SK-N-SH treated with all-trans-retinoic acid at 6 μM for 48 hours (cell line): ENCODE measurements around the gene TAF12.
"Not testable (repeated sequence)": the region's sequence is repeated elsewhere in the genome, so short reads cannot be mapped to it uniquely, and the experiment has no call there.

Source experiments
- ATAC-seq: fragments of 200-7000 bp; cut with Tn5 transposase; 3 replicates; pipeline ENCODE4 v1.9.1; 2020; ENCODE audit warnings: mild to moderate bottlenecking, moderate library complexity
- ARNTL ChIP-seq: fragments of 450-650 bp; formaldehyde crosslinking; IDR thresholded peaks from 2 replicates; pipeline ENCODE4 v1.5.0; 2020; ENCODE audit warnings: low read depth, mild to moderate bottlenecking, moderate library complexity, borderline replicate concordance
- BACH2 ChIP-seq: fragments of 250-450 bp; sonication (Bioruptor Pico); IDR thresholded peaks from 2 replicates; pipeline ENCODE4 v1.9.0; 2021; ENCODE audit warnings: mild to moderate bottlenecking, borderline replicate concordance
- CSDC2 ChIP-seq: fragments of 250-450 bp; sonication (Bioruptor Pico); IDR thresholded peaks from 2 replicates; pipeline ENCODE4 v1.5.0; 2020; ENCODE audit warnings: mild to moderate bottlenecking, moderate library complexity
- ESRRG ChIP-seq: fragments of 250-450 bp; sonication (Bioruptor Pico); IDR thresholded peaks from 2 replicates; pipeline ENCODE4 v1.6.1; 2021; ENCODE audit warnings: mild to moderate bottlenecking
- GLIS3 ChIP-seq: fragments of 250-450 bp; sonication (Bioruptor Pico); IDR thresholded peaks from 2 replicates; pipeline ENCODE4 v1.5.0; 2020; ENCODE audit warnings: mild to moderate bottlenecking, moderate library complexity
- ISL1 ChIP-seq: fragments of 250-450 bp; sonication (Bioruptor Pico); IDR thresholded peaks from 2 replicates; pipeline ENCODE4 v2.1.2; 2022; ENCODE audit warnings: mild to moderate bottlenecking, moderate library complexity
- OSR1 ChIP-seq: fragments of 250-450 bp; sonication (Bioruptor Pico); IDR thresholded peaks from 2 replicates; pipeline ENCODE4 v1.8.0; 2022; ENCODE audit warnings: moderate library complexity, mild to moderate bottlenecking, inconsistent platforms
- PPARA ChIP-seq: fragments of 250-450 bp; sonication (Bioruptor Pico); IDR thresholded peaks from 2 replicates; pipeline ENCODE4 v1.5.0; 2020; ENCODE audit warnings: mild to moderate bottlenecking, borderline replicate concordance
- RARB ChIP-seq: fragments of 250-450 bp; sonication (Bioruptor Pico); IDR thresholded peaks from 2 replicates; pipeline ENCODE4 v1.8.0; 2021; ENCODE audit warnings: mild to moderate bottlenecking, moderate library complexity
- SNAI2 ChIP-seq: fragments of 250-450 bp; sonication (Bioruptor Pico); IDR thresholded peaks from 2 replicates; pipeline ENCODE4 v1.5.0; 2020; ENCODE audit warnings: mild to moderate bottlenecking, moderate library complexity
- TCF4 ChIP-seq: fragments of 250-450 bp; sonication (Bioruptor Pico); IDR thresholded peaks from 2 replicates; pipeline ENCODE4 v1.8.0; 2021; ENCODE audit warnings: mild to moderate bottlenecking, moderate library complexity, borderline replicate concordance
- TOX ChIP-seq: fragments of 250-450 bp; sonication (Bioruptor Pico); IDR thresholded peaks from 2 replicates; pipeline ENCODE4 v1.8.0; 2021; ENCODE audit warnings: mild to moderate bottlenecking, moderate library complexity, borderline replicate concordance
- ZC3H10 ChIP-seq: fragments of 250-450 bp; sonication (Bioruptor Pico); IDR thresholded peaks from 2 replicates; pipeline ENCODE4 v1.5.1; 2021; ENCODE audit warnings: mild to moderate bottlenecking, moderate library complexity
- ZFP3 ChIP-seq: fragments of 250-450 bp; sonication (Bioruptor Pico); IDR thresholded peaks from 2 replicates; pipeline ENCODE4 v1.5.0; 2020; ENCODE audit warnings: mild to moderate bottlenecking, moderate library complexity
- ZFP30 ChIP-seq: fragments of 450-650 bp; formaldehyde crosslinking; IDR thresholded peaks from 2 replicates; pipeline ENCODE4 v1.5.0; 2022; ENCODE audit warnings: mild to moderate bottlenecking, moderate library complexity
- ZNF565 ChIP-seq: fragments of 450-650 bp; formaldehyde crosslinking; conservative IDR thresholded peaks from 2 replicates; pipeline ENCODE4 v1.5.0; 2020; ENCODE audit warnings: low read depth, mild to moderate bottlenecking, moderate library complexity
- ZNF70 ChIP-seq: fragments of 450-650 bp; formaldehyde crosslinking; IDR thresholded peaks from 2 replicates; pipeline ENCODE4 v1.5.0; 2020; ENCODE audit warnings: mild to moderate bottlenecking, moderate library complexity
- ZNF8 ChIP-seq: fragments of 450-650 bp; formaldehyde crosslinking; IDR thresholded peaks from 2 replicates; pipeline ENCODE4 v1.5.0; 2020; ENCODE audit warnings: mild to moderate bottlenecking, moderate library complexity
- TF ChIP-seq, protein P1 (sequence below): fragments of 250-450 bp; sonication (Bioruptor Pico); IDR thresholded peaks from 2 replicates; pipeline ENCODE4 v1.5.1; 2020; ENCODE audit warnings: low read depth, mild to moderate bottlenecking, moderate library complexity
- TF ChIP-seq, protein P2 (sequence below): fragments of 250-450 bp; sonication (Bioruptor Pico); IDR thresholded peaks from 2 replicates; pipeline ENCODE4 v1.5.1; 2021; ENCODE audit warnings: mild to moderate bottlenecking, moderate library complexity
- TF ChIP-seq, protein P3 (sequence below): fragments of 250-450 bp; sonication (Bioruptor Pico); IDR thresholded peaks from 2 replicates; pipeline ENCODE4 v1.5.0; 2020; ENCODE audit warnings: mild to moderate bottlenecking, moderate library complexity
- TF ChIP-seq, protein P4 (sequence below): fragments of 250-450 bp; sonication (Bioruptor Pico); IDR thresholded peaks from 2 replicates; pipeline ENCODE4 v1.8.0; 2020; ENCODE audit warnings: mild to moderate bottlenecking, moderate library complexity, borderline replicate concordance

Gene TAF12

GRCh38 chr1:28680151-28680550, 37.3 kb upstream of the TAF12 start:
- ATAC-seq, result no peak
- TF ChIP-seq, protein P1, sequence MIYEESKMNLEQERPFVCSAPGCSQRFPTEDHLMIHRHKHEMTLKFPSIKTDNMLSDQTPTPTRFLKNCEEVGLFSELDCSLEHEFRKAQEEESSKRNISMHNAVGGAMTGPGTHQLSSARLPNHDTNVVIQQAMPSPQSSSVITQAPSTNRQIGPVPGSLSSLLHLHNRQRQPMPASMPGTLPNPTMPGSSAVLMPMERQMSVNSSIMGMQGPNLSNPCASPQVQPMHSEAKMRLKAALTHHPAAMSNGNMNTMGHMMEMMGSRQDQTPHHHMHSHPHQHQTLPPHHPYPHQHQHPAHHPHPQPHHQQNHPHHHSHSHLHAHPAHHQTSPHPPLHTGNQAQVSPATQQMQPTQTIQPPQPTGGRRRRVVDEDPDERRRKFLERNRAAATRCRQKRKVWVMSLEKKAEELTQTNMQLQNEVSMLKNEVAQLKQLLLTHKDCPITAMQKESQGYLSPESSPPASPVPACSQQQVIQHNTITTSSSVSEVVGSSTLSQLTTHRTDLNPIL (CRISPR knock-in tag), result no peak
- TF ChIP-seq SNAI2 (CRISPR knock-in tag) (no peak), ZNF565 (CRISPR knock-in tag) (no peak), ZFP3 (CRISPR knock-in tag) (no peak), OSR1 (CRISPR knock-in tag) (no peak), GLIS3 (no peak)

GRCh38 chr1:28675924-28676257, 33.0 kb upstream of the TAF12 start:
- ATAC-seq, result no peak
- TF ChIP-seq, protein P2, sequence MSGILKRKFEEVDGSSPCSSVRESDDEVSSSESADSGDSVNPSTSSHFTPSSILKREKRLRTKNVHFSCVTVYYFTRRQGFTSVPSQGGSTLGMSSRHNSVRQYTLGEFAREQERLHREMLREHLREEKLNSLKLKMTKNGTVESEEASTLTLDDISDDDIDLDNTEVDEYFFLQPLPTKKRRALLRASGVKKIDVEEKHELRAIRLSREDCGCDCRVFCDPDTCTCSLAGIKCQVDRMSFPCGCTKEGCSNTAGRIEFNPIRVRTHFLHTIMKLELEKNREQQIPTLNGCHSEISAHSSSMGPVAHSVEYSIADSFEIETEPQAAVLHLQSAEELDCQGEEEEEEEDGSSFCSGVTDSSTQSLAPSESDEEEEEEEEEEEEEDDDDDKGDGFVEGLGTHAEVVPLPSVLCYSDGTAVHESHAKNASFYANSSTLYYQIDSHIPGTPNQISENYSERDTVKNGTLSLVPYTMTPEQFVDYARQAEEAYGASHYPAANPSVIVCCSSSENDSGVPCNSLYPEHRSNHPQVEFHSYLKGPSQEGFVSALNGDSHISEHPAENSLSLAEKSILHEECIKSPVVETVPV (CRISPR knock-in tag), result no peak
- no peak for TF ChIP-seq TOX
- no peak for TF ChIP-seq ZNF565 (CRISPR knock-in tag)
- no peak for TF ChIP-seq RARB
- TF ChIP-seq ZNF8 (CRISPR knock-in tag), result no peak
- TF ChIP-seq ZNF70 (CRISPR knock-in tag), result no peak
- TF ChIP-seq, protein P1 (CRISPR knock-in tag), result no peak
- no peak for TF ChIP-seq TCF4
- no peak for TF ChIP-seq SNAI2 (CRISPR knock-in tag)
- TF ChIP-seq BACH2 (CRISPR knock-in tag), result no peak
- no peak for TF ChIP-seq ZFP3 (CRISPR knock-in tag)
- no peak for TF ChIP-seq GLIS3

GRCh38 chr1:28672971-28673370, 30.1 kb upstream of the TAF12 start:
- not testable (repeated sequence) for ATAC-seq

- ATAC-seq, result no peak
- TF ChIP-seq ZNF8 (CRISPR knock-in tag) (no peak), SNAI2 (CRISPR knock-in tag) (no peak), RARB (no peak), ZFP30 (CRISPR knock-in tag) (no peak), ARNTL (no peak), CSDC2 (CRISPR knock-in tag) (no peak), ISL1 (CRISPR knock-in tag) (no peak), TOX (no peak)
- TF ChIP-seq, protein P2 (CRISPR knock-in tag), result no peak
Measured at GRCh38 chr1:28671254-28671780, 28.4 kb upstream of the TAF12 start.

DNA sequence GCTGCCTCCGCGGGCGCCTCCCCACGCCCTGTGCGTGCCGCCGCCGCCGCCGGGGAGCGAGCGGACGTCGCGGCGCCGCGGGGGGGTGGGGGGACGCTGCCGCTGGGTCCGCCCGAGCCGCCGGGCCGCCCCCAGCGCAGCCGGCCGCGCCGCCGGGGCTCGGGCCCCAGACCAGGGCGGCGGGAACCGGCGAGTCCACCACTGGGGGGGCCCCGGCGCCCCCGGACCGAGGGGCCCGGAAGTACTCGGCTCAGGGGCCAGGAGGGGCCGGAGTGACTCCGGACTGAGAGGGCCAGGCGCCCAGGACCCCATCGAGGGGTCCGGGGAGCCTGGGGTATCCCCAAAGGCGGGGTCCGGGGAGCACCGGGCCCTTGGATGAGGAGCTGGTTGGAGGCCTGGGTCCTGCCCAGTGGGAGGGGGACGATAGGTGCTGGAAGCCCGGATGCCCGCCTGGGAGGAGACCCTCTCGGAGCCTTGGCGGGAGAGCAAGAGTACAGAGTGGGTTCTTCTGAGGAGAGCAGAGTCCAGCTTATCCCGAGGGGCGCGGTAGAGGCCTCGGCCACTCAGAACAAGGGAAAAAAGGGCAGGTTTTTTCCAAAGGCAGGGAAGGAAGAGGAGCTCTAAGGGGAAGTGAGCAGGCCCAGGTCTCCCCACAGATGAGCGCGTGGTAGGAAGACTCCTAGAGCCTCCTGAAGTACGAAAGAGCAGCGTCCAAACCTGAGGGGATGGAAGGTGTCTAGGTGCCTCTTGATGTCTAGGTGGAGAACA, 26.3 kb upstream of the TAF12 start:
- ATAC-seq, result peak; percentile 72
- TF ChIP-seq OSR1 (CRISPR knock-in tag) (no peak), RARB (no peak), ZNF565 (CRISPR knock-in tag) (no peak), ESRRG (CRISPR knock-in tag) (no peak), ARNTL (no peak), GLIS3 (no peak), SNAI2 (CRISPR knock-in tag) (no peak), ZNF8 (CRISPR knock-in tag) (no peak), ZFP3 (CRISPR knock-in tag) (no peak), ZC3H10 (CRISPR knock-in tag) (no peak), PPARA (CRISPR knock-in tag) (no peak)
- TF ChIP-seq, protein P3, sequence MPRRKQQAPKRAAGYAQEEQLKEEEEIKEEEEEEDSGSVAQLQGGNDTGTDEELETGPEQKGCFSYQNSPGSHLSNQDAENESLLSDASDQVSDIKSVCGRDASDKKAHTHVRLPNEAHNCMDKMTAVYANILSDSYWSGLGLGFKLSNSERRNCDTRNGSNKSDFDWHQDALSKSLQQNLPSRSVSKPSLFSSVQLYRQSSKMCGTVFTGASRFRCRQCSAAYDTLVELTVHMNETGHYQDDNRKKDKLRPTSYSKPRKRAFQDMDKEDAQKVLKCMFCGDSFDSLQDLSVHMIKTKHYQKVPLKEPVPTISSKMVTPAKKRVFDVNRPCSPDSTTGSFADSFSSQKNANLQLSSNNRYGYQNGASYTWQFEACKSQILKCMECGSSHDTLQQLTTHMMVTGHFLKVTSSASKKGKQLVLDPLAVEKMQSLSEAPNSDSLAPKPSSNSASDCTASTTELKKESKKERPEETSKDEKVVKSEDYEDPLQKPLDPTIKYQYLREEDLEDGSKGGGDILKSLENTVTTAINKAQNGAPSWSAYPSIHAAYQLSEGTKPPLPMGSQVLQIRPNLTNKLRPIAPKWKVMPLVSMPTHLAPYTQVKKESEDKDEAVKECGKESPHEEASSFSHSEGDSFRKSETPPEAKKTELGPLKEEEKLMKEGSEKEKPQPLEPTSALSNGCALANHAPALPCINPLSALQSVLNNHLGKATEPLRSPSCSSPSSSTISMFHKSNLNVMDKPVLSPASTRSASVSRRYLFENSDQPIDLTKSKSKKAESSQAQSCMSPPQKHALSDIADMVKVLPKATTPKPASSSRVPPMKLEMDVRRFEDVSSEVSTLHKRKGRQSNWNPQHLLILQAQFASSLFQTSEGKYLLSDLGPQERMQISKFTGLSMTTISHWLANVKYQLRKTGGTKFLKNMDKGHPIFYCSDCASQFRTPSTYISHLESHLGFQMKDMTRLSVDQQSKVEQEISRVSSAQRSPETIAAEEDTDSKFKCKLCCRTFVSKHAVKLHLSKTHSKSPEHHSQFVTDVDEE (CRISPR knock-in tag), result no peak
- TF ChIP-seq, protein P4, sequence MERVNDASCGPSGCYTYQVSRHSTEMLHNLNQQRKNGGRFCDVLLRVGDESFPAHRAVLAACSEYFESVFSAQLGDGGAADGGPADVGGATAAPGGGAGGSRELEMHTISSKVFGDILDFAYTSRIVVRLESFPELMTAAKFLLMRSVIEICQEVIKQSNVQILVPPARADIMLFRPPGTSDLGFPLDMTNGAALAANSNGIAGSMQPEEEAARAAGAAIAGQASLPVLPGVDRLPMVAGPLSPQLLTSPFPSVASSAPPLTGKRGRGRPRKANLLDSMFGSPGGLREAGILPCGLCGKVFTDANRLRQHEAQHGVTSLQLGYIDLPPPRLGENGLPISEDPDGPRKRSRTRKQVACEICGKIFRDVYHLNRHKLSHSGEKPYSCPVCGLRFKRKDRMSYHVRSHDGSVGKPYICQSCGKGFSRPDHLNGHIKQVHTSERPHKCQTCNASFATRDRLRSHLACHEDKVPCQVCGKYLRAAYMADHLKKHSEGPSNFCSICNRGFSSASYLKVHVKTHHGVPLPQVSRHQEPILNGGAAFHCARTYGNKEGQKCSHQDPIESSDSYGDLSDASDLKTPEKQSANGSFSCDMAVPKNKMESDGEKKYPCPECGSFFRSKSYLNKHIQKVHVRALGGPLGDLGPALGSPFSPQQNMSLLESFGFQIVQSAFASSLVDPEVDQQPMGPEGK, result no peak
- TF ChIP-seq, protein P1 (CRISPR knock-in tag), result no peak
